SK-N-SH treated with all-trans-retinoic acid at 6 μM for 48 hours (cell line): ENCODE measurements around the gene CXCL14.

Experiments
- ATAC-seq: fragments of 200-7000 bp; cut with Tn5 transposase; 3 replicates; pipeline ENCODE4 v1.9.1; 2020; ENCODE audit warnings: mild to moderate bottlenecking, moderate library complexity
- ARNTL ChIP-seq: fragments of 450-650 bp; formaldehyde crosslinking; IDR thresholded peaks from 2 replicates; pipeline ENCODE4 v1.5.0; 2020; ENCODE audit warnings: low read depth, mild to moderate bottlenecking, moderate library complexity, borderline replicate concordance
- BACH2 ChIP-seq: fragments of 250-450 bp; sonication (Bioruptor Pico); IDR thresholded peaks from 2 replicates; pipeline ENCODE4 v1.9.0; 2021; ENCODE audit warnings: mild to moderate bottlenecking, borderline replicate concordance
- CSDC2 ChIP-seq: fragments of 250-450 bp; sonication (Bioruptor Pico); IDR thresholded peaks from 2 replicates; pipeline ENCODE4 v1.5.0; 2020; ENCODE audit warnings: mild to moderate bottlenecking, moderate library complexity
- CSRNP3 ChIP-seq: fragments of 250-450 bp; sonication (Bioruptor Pico); IDR thresholded peaks from 2 replicates; pipeline ENCODE4 v1.5.1; 2021; ENCODE audit warnings: mild to moderate bottlenecking, moderate library complexity
- ESRRG ChIP-seq: fragments of 250-450 bp; sonication (Bioruptor Pico); IDR thresholded peaks from 2 replicates; pipeline ENCODE4 v1.6.1; 2021; ENCODE audit warnings: mild to moderate bottlenecking
- ISL1 ChIP-seq: fragments of 250-450 bp; sonication (Bioruptor Pico); IDR thresholded peaks from 2 replicates; pipeline ENCODE4 v2.1.2; 2022; ENCODE audit warnings: mild to moderate bottlenecking, moderate library complexity
- OSR1 ChIP-seq: fragments of 250-450 bp; sonication (Bioruptor Pico); IDR thresholded peaks from 2 replicates; pipeline ENCODE4 v1.8.0; 2022; ENCODE audit warnings: moderate library complexity, mild to moderate bottlenecking, inconsistent platforms
- PATZ1 ChIP-seq: fragments of 250-450 bp; sonication (Bioruptor Pico); IDR thresholded peaks from 2 replicates; pipeline ENCODE4 v1.8.0; 2020; ENCODE audit warnings: mild to moderate bottlenecking, moderate library complexity, borderline replicate concordance
- POU6F1 ChIP-seq: fragments of 250-450 bp; sonication (Bioruptor Pico); IDR thresholded peaks from 2 replicates; pipeline ENCODE4 v1.8.0; 2021; ENCODE audit warnings: low read depth, mild to moderate bottlenecking, moderate library complexity, borderline replicate concordance
- PPARA ChIP-seq: fragments of 250-450 bp; sonication (Bioruptor Pico); IDR thresholded peaks from 2 replicates; pipeline ENCODE4 v1.5.0; 2020; ENCODE audit warnings: mild to moderate bottlenecking, borderline replicate concordance
- RARB ChIP-seq: fragments of 250-450 bp; sonication (Bioruptor Pico); IDR thresholded peaks from 2 replicates; pipeline ENCODE4 v1.8.0; 2021; ENCODE audit warnings: mild to moderate bottlenecking, moderate library complexity
- SNAI2 ChIP-seq: fragments of 250-450 bp; sonication (Bioruptor Pico); IDR thresholded peaks from 2 replicates; pipeline ENCODE4 v1.5.0; 2020; ENCODE audit warnings: mild to moderate bottlenecking, moderate library complexity
- TCF4 ChIP-seq: fragments of 250-450 bp; sonication (Bioruptor Pico); IDR thresholded peaks from 2 replicates; pipeline ENCODE4 v1.8.0; 2021; ENCODE audit warnings: mild to moderate bottlenecking, moderate library complexity, borderline replicate concordance
- TOX ChIP-seq: fragments of 250-450 bp; sonication (Bioruptor Pico); IDR thresholded peaks from 2 replicates; pipeline ENCODE4 v1.8.0; 2021; ENCODE audit warnings: mild to moderate bottlenecking, moderate library complexity, borderline replicate concordance
- TSHZ2 ChIP-seq: fragments of 250-450 bp; sonication (Bioruptor Pico); IDR thresholded peaks from 2 replicates; pipeline ENCODE4 v1.5.0; 2020; ENCODE audit warnings: mild to moderate bottlenecking, moderate library complexity
- ZC3H10 ChIP-seq: fragments of 250-450 bp; sonication (Bioruptor Pico); IDR thresholded peaks from 2 replicates; pipeline ENCODE4 v1.5.1; 2021; ENCODE audit warnings: mild to moderate bottlenecking, moderate library complexity
- ZFP30 ChIP-seq: fragments of 450-650 bp; formaldehyde crosslinking; IDR thresholded peaks from 2 replicates; pipeline ENCODE4 v1.5.0; 2022; ENCODE audit warnings: mild to moderate bottlenecking, moderate library complexity
- ZNF565 ChIP-seq: fragments of 450-650 bp; formaldehyde crosslinking; conservative IDR thresholded peaks from 2 replicates; pipeline ENCODE4 v1.5.0; 2020; ENCODE audit warnings: low read depth, mild to moderate bottlenecking, moderate library complexity
- ZNF70 ChIP-seq: fragments of 450-650 bp; formaldehyde crosslinking; IDR thresholded peaks from 2 replicates; pipeline ENCODE4 v1.5.0; 2020; ENCODE audit warnings: mild to moderate bottlenecking, moderate library complexity
- ZNF8 ChIP-seq: fragments of 450-650 bp; formaldehyde crosslinking; IDR thresholded peaks from 2 replicates; pipeline ENCODE4 v1.5.0; 2020; ENCODE audit warnings: mild to moderate bottlenecking, moderate library complexity

Gene CXCL14

GRCh38 chr5:135593141-135593540, 14.3 kb upstream of the CXCL14 start:
- ATAC-seq: no peak
- TF ChIP-seq ZC3H10 (CRISPR knock-in tag): no peak
- TF ChIP-seq CSDC2 (CRISPR knock-in tag): no peak
- TF ChIP-seq ISL1 (CRISPR knock-in tag): no peak
- TF ChIP-seq BACH2: no peak
- TF ChIP-seq CSRNP3: no peak
- no peak for TF ChIP-seq ARNTL (CRISPR knock-in tag)
- no peak for TF ChIP-seq POU6F1 (CRISPR knock-in tag)
- no peak for TF ChIP-seq ZNF70 (CRISPR knock-in tag)
- no peak for TF ChIP-seq SNAI2 (CRISPR knock-in tag)
- TF ChIP-seq PPARA: no peak
- no peak for TF ChIP-seq OSR1 (CRISPR knock-in tag)
- no peak for TF ChIP-seq TOX (CRISPR knock-in tag)
- no peak for TF ChIP-seq TSHZ2 (CRISPR knock-in tag)
- no peak for TF ChIP-seq ZNF565
- TF ChIP-seq ZNF8 (CRISPR knock-in tag): no peak
- no peak for TF ChIP-seq RARB (CRISPR knock-in tag)
- TF ChIP-seq PATZ1 (CRISPR knock-in tag): no peak
- TF ChIP-seq TCF4 (CRISPR knock-in tag): no peak
- TF ChIP-seq ZFP30 (CRISPR knock-in tag): no peak

- no peak for ATAC-seq
- TF ChIP-seq PPARA: no peak
- TF ChIP-seq ZNF8 (CRISPR knock-in tag): no peak
- no peak for TF ChIP-seq CSDC2 (CRISPR knock-in tag)
- TF ChIP-seq ZC3H10 (CRISPR knock-in tag): no peak
- TF ChIP-seq ISL1 (CRISPR knock-in tag): no peak
- no peak for TF ChIP-seq OSR1 (CRISPR knock-in tag)
- no peak for TF ChIP-seq CSRNP3
- TF ChIP-seq PATZ1 (CRISPR knock-in tag): no peak
- TF ChIP-seq BACH2: no peak
- TF ChIP-seq TCF4 (CRISPR knock-in tag): no peak
- TF ChIP-seq ZFP30 (CRISPR knock-in tag): no peak
- TF ChIP-seq ESRRG (CRISPR knock-in tag): no peak
Measured at GRCh38 chr5:135592312-135593045, 13.7 kb upstream of the CXCL14 start.
